Naive thymus-derived CD4-positive, alpha-beta T cell (primary cell): ENCODE data around the gene RSU1. TPM values are rescaled to one million over a fixed set of nuclear protein-coding genes. Genes with fewer than 3 reads are reported as not detected.

Source experiments
- ATAC-seq: fragments of 150-1000 bp; cut with Tn5 transposase; 2 replicates; pipeline ENCODE4 v1.10.0; 2021; ENCODE audit warnings: mild to moderate bottlenecking, moderate library complexity
- CTCF ChIA-PET: fragments of 350-600 bp; sonication (Branson Sonifier 250); formaldehyde crosslinking; loops from one replicate; lab custom pipeline; 2021; ENCODE audit warnings: antibody characterized with exemption; lab: Charles Lee
- POLR2A ChIA-PET: fragments of 350-600 bp; sonication (Branson Sonifier 250); formaldehyde crosslinking; loops from one replicate; lab custom pipeline; 2021; ENCODE audit warnings: antibody characterized with exemption, inconsistent platforms; lab: Charles Lee
- DNase-seq, 9 donors: peaks; one replicate each; pipeline versions ENCODE4 v3.0.0 to v3.0.0-alpha.2; 2020 to 2022; ENCODE audit warnings: mixed read lengths in 1 of 9
- H3K27ac ChIP-seq: one replicate; pipeline ENCODE4 v1.7.0; 2013; ENCODE audit warnings: mild to moderate bottlenecking, low read depth, low read length, moderate library complexity
- H3K27me3 ChIP-seq, 2 donors: one replicate each; pipeline ENCODE4 v1.7.0; 2013; ENCODE audit warnings: low read length in 2 of 2, mild to moderate bottlenecking in 2 of 2, moderate library complexity in 2 of 2; ENCODE audit not compliant: control insufficient read depth in 2 of 2, insufficient read depth in 2 of 2
- H3K36me3 ChIP-seq, 3 experiments: 1 replicate in 2 of 3; 2 replicates in 1 of 3; pipeline ENCODE4 v1.7.0; 2013; ENCODE audit warnings: low read length in 3 of 3, mild to moderate bottlenecking in 3 of 3, moderate library complexity in 1 of 3; ENCODE audit not compliant: insufficient read depth in 3 of 3, control insufficient read depth in 2 of 3
- H3K4me1 ChIP-seq, 2 donors: one replicate each; pipeline ENCODE4 v1.7.0; 2013; ENCODE audit warnings: low read length in 2 of 2, mild to moderate bottlenecking in 2 of 2, moderate library complexity in 1 of 2; ENCODE audit not compliant: control insufficient read depth in 2 of 2, insufficient read depth in 2 of 2
- H3K4me3 ChIP-seq: 2 replicates; pipeline ENCODE4 v1.7.0; 2013; ENCODE audit warnings: mild to moderate bottlenecking, low read length
- H3K9me3 ChIP-seq, 3 experiments: 1 replicate in 2 of 3; 2 replicates in 1 of 3; pipeline ENCODE4 v1.7.0; 2013; ENCODE audit warnings: low read length in 3 of 3; ENCODE audit not compliant: control insufficient read depth in 2 of 3
- H3K27ac Mint-ChIP-seq, 9 donors: one replicate each; pipeline ENCODE4 v1.8.0; 2020 to 2022; ENCODE audit warnings: mixed read lengths in 9 of 9, mild to moderate bottlenecking in 8 of 9, moderate library complexity in 5 of 9, inconsistent platforms in 2 of 9
- H3K27me3 Mint-ChIP-seq, 5 donors: one replicate each; pipeline ENCODE4 v1.8.0; 2021 to 2022; ENCODE audit warnings: mixed read lengths in 5 of 5, mild to moderate bottlenecking in 1 of 5
- H3K36me3 Mint-ChIP-seq, 5 donors: one replicate each; pipeline ENCODE4 v1.8.0; 2020 to 2022; ENCODE audit warnings: mixed read lengths in 5 of 5, mild to moderate bottlenecking in 3 of 5, inconsistent platforms in 1 of 5
- H3K4me1 Mint-ChIP-seq, 7 donors: one replicate each; pipeline ENCODE4 v1.8.0; 2020 to 2022; ENCODE audit warnings: mixed read lengths in 7 of 7, mild to moderate bottlenecking in 3 of 7, inconsistent platforms in 1 of 7
- H3K4me3 Mint-ChIP-seq, 10 donors: one replicate each; pipeline ENCODE4 v1.8.0; 2020 to 2022; ENCODE audit warnings: mild to moderate bottlenecking in 10 of 10, mixed read lengths in 10 of 10, moderate library complexity in 6 of 10, inconsistent platforms in 2 of 10
- H3K9me3 Mint-ChIP-seq, 11 donors: one replicate each; pipeline ENCODE4 v1.8.0; 2020 to 2022; ENCODE audit warnings: mixed read lengths in 11 of 11, mild to moderate bottlenecking in 4 of 11, inconsistent platforms in 1 of 11, moderate library complexity in 1 of 11
- intact Hi-C, 2 donors: fragments of 100-400 bp; cut with micrococcal nuclease; formaldehyde crosslinking; loops; one replicate each; pipeline ENCODE4 v1.15.1; 2023
- polyA plus RNA-seq, 2 donors: library from polyadenylated mRNA; unstranded; fragments of 300-500 nt; fragmentation: Illumina TruSeq; gene quantifications; one replicate each; pipeline ENCODE4 v1.2.3, GENCODE V29; 2021
- total RNA-seq, 6 experiments: library from RNA in 5 of 6; stranded (reverse) in 5 of 6; gene quantifications; 1 replicate in 5 of 6; 2 replicates in 1 of 6; pipeline ENCODE4 v1.2.3 and lab custom pipeline; 2021 to 2026

The RSU1 gene
- total and polyA plus RNA-seq, 7 experiments from 2014 or later: 36.1 to 108 (median 50.4) TPM

DNA sequence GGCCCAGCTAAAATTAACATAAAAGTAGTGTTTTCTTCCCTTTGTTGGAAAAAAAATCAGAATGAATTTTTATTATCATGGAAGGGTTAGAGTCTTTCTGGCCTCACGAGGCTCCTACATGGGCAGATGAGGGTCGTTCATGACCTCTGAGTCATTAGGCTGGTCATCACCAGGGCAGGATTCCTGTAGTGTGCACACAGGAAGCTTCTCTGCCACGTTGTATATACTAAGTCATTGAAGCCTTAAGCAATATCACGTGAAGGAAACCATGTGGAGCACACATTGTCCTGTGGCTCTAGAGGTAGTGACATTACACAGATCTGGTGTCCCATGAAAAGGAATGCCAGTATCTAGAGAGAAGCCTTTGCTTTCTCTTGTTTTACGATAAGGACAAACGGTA, 210.8 kb downstream of the RSU1 start:
- intact Hi-C loops: no loop called here
- H3K36me3 Mint-ChIP-seq: peaks cover 0 to 56% (median 51%) of the 10 kb centered on the region in 5 donors
- H3K27ac Mint-ChIP-seq: no peak overlapping the region
- peaks cover 0 to 2% (median 0%) of the 10 kb centered on the region in 7 donors for H3K4me1 Mint-ChIP-seq
- no peaks in the 10 kb centered on the region for H3K9me3 ChIP-seq
- ChIA-PET POLR2A (no interaction called here), CTCF (interaction anchor here (0.8 kb wide), 1 partner anchor 704 kb away, joined by 3 read pairs; no protein-coding TSS in a partner anchor)
- H3K4me3 ChIP-seq: no peak overlapping the region
- H3K36me3 ChIP-seq: peaks cover 0 to 6% (median 0%) of the 10 kb centered on the region in 3 experiments
- H3K27ac ChIP-seq: no peak overlapping the region
- no peaks in the 10 kb centered on the region for H3K27me3 Mint-ChIP-seq
- H3K4me3 Mint-ChIP-seq: no peak overlapping the region
- no peaks in the 10 kb centered on the region for H3K4me1 ChIP-seq
- ATAC-seq: no peak
- H3K27me3 ChIP-seq: no peaks in the 10 kb centered on the region
- no peak for DNase-seq
- H3K9me3 Mint-ChIP-seq: peaks cover 0 to 6% (median 0%) of the 10 kb centered on the region in 11 donors

GRCh38 chr10:16603308-16603707, 213.9 kb downstream of the RSU1 start:
- peaks cover 0 to 72% (median 64%) of the 10 kb centered on the region in 5 donors for H3K36me3 Mint-ChIP-seq
- no peaks in the 10 kb centered on the region for H3K4me1 ChIP-seq
- no peak overlapping the region for H3K27ac ChIP-seq
- no peak overlapping the region for H3K4me3 Mint-ChIP-seq
- H3K4me3 ChIP-seq: no peak overlapping the region
- H3K36me3 ChIP-seq: peaks cover 0 to 14% (median 0%) of the 10 kb centered on the region in 3 experiments
- peaks cover 0 to 13% (median 1%) of the 10 kb centered on the region in 11 donors for H3K9me3 Mint-ChIP-seq
- no peaks in the 10 kb centered on the region for H3K27me3 Mint-ChIP-seq
- intact Hi-C loops: no loop called here
- peaks cover 0 to 3% (median 0%) of the 10 kb centered on the region in 7 donors for H3K4me1 Mint-ChIP-seq
- CTCF ChIA-PET: no interaction called here
- ATAC-seq (no peak), DNase-seq (no peak)
- POLR2A ChIA-PET: no interaction called here
- H3K9me3 ChIP-seq: no peaks in the 10 kb centered on the region
- H3K27me3 ChIP-seq: no peaks in the 10 kb centered on the region
- H3K27ac Mint-ChIP-seq: no peak overlapping the region

- intact Hi-C loops: no loop called here
- DNase-seq (no peak), ATAC-seq (no peak)
- POLR2A ChIA-PET: no interaction called here
- no peaks in the 10 kb centered on the region for H3K27me3 Mint-ChIP-seq
- H3K4me3 Mint-ChIP-seq: no peak overlapping the region
- Histone ChIP-seq H3K4me3 (no peak overlapping the region), H3K4me1 (no peaks in the 10 kb centered on the region), H3K9me3 (no peaks in the 10 kb centered on the region), H3K27ac (no peak overlapping the region), H3K36me3 (peaks cover 0 to 25% (median 0%) of the 10 kb centered on the region in 3 experiments), H3K27me3 (no peaks in the 10 kb centered on the region)
- H3K27ac Mint-ChIP-seq: peak overlapping the region in 1 of 9 donors; percentile 6
- H3K4me1 Mint-ChIP-seq: peaks cover 0 to 3% (median 0%) of the 10 kb centered on the region in 7 donors
- H3K9me3 Mint-ChIP-seq: peaks cover 0 to 14% (median 3%) of the 10 kb centered on the region in 11 donors
- peaks cover 0 to 77% (median 66%) of the 10 kb centered on the region in 5 donors for H3K36me3 Mint-ChIP-seq
- CTCF ChIA-PET: no interaction called here
Observed at GRCh38 chr10:16602104-16602775, 215.0 kb downstream of the RSU1 start.

DNA sequence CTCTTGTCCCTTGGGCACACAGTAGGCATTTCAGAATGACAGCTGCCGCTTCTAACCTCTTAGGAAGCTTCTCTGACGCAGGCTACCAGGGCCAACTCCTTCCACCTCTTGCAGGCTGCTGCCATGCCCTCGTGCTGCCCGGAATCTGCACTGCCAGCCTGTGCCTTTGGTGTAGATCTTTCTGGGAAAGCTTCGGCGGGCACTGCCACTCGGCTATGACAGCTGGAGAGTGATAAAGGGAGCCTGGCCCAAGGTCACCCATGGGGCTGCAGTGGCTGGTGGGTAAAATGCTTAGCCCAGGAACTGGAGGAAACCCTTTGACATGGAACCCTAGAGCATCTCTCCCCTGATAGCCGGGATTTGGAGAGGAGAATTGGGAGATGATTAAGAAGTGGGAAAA, 217.6 kb downstream of the RSU1 start:
- no peak for ATAC-seq
- no peak overlapping the region for H3K27ac Mint-ChIP-seq
- peaks cover 0 to 3% (median 0%) of the 10 kb centered on the region in 7 donors for H3K4me1 Mint-ChIP-seq
- H3K27ac ChIP-seq: no peak overlapping the region
- POLR2A ChIA-PET: interaction anchor here (0.6 kb wide), 1 partner anchor 17 kb away, joined by 3 read pairs; no protein-coding TSS in a partner anchor
- H3K36me3 Mint-ChIP-seq: peaks cover 0 to 81% (median 76%) of the 10 kb centered on the region in 5 donors
- intact Hi-C loops: no loop called here
- H3K27me3 ChIP-seq: no peaks in the 10 kb centered on the region
- H3K4me3 Mint-ChIP-seq: no peak overlapping the region
- peaks cover 0 to 35% (median 0%) of the 10 kb centered on the region in 3 experiments for H3K36me3 ChIP-seq
- CTCF ChIA-PET: no interaction called here
- no peak overlapping the region for H3K4me3 ChIP-seq
- H3K9me3 Mint-ChIP-seq: peaks cover 0 to 25% (median 5%) of the 10 kb centered on the region in 11 donors
- H3K27me3 Mint-ChIP-seq: no peaks in the 10 kb centered on the region
- no peaks in the 10 kb centered on the region for H3K9me3 ChIP-seq
- no peak for DNase-seq
- H3K4me1 ChIP-seq: no peaks in the 10 kb centered on the region

DNA sequence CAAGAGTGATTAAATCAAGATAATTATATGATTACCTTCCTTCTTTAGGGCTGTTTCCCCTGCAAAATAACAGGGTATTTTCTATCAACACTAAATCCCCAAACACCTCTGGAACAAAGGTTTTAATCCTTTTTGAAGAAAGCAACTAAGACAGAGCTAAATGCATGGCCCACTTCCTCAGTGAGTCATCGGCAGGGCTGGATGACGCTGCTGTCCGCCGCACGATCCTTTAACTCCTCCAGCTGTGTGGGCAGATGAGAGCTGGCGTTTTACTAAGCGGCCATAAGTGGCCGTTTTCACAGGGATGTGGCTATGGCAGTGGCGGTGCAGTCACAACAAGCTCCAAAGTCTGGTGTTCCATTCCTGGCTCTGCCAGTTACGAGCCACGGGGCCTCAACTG, 219.6 kb downstream of the RSU1 start:
- ATAC-seq (no peak), DNase-seq (no peak)
- CTCF ChIA-PET: interaction anchor here (0.6 kb wide), 1 partner anchor 949 kb away, joined by 5 read pairs; no protein-coding TSS in a partner anchor
- H3K36me3 Mint-ChIP-seq: peaks cover 6 to 87% (median 80%) of the 10 kb centered on the region in 5 donors
- Histone ChIP-seq H3K4me1 (no peaks in the 10 kb centered on the region), H3K9me3 (peaks cover 0 to 11% (median 0%) of the 10 kb centered on the region in 3 experiments), H3K27ac (no peak overlapping the region), H3K4me3 (no peak overlapping the region), H3K27me3 (no peaks in the 10 kb centered on the region), H3K36me3 (peaks cover 0 to 50% (median 4%) of the 10 kb centered on the region in 3 experiments)
- intact Hi-C loops: no loop called here
- H3K9me3 Mint-ChIP-seq: peaks cover 0 to 35% (median 13%) of the 10 kb centered on the region in 11 donors
- no peaks in the 10 kb centered on the region for H3K27me3 Mint-ChIP-seq
- H3K4me1 Mint-ChIP-seq: peaks cover 0 to 3% (median 0%) of the 10 kb centered on the region in 7 donors
- H3K27ac Mint-ChIP-seq: no peak overlapping the region
- POLR2A ChIA-PET: no interaction called here
- no peak overlapping the region for H3K4me3 Mint-ChIP-seq

- peaks cover 10 to 58% (median 56%) of the 10 kb centered on the region in 5 donors for H3K36me3 Mint-ChIP-seq
- ChIA-PET POLR2A (no interaction called here), CTCF (no interaction called here)
- Histone ChIP-seq H3K36me3 (peaks cover 0 to 34% (median 4%) of the 10 kb centered on the region in 3 experiments), H3K27ac (no peak overlapping the region), H3K4me1 (no peaks in the 10 kb centered on the region), H3K4me3 (no peak overlapping the region), H3K9me3 (peaks cover 0 to 14% (median 0%) of the 10 kb centered on the region in 3 experiments), H3K27me3 (no peaks in the 10 kb centered on the region)
- DNase-seq: no peak
- no peaks in the 10 kb centered on the region for H3K4me1 Mint-ChIP-seq
- no peak overlapping the region for H3K27ac Mint-ChIP-seq
- intact Hi-C loops: no loop called here
- no peak for ATAC-seq
- no peaks in the 10 kb centered on the region for H3K27me3 Mint-ChIP-seq
- H3K4me3 Mint-ChIP-seq: no peak overlapping the region
- H3K9me3 Mint-ChIP-seq: peaks cover 0 to 58% (median 13%) of the 10 kb centered on the region in 11 donors
Observed at GRCh38 chr10:16592378-16592777, 224.8 kb downstream of the RSU1 start.
